GM20431 (cell line): ENCODE measurements around the gene AKAIN1.

Source experiments
- in situ Hi-C: fragments of 300-500 bp; cut with MseI, MboI; formaldehyde crosslinking; loops from one replicate; pipeline ENCODE4 v1.15.0; 2020; ENCODE audit warnings: low sequenced_read_pairs; ENCODE audit not compliant: unreplicated experiment

The AKAIN1 gene

DNA sequence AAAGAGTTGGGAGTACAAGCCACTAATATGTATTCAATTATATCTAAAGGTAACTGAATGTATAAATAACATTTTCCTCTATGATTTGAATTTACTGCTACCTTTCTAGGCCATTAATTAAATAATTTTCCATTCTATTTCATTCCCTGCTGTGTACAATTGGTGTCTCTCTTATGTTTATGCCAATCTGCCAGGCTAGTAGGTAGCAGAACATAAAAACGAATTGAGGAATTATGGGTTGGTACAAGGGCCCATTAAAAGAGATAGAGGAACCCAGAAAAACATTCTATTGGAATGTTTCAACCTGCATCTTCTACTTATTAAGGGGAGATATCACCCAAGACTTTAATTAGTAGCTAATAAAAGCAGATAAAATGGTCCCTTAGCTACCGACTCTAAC, 32.2 kb downstream of the AKAIN1 start:
- in situ Hi-C loops = no loop called here

DNA sequence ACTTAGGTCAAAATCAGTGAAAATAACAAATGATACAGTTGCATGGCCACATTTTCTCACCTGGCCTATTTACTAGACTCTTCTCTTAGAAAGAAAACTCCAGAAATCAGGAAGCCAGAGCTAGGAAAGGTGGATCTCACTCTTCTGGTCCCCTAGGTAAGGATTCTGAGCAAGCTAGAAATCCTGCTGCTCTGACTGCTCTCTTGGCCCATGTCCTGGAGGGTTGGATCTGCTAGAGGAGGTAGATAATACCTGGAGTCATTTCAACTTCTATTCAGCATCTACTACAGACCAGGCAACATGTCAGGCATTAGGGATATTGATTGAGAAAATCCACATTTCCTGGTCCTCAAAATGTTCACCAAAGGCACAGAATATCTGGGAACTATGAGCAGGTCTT, 34.9 kb downstream of the AKAIN1 start:
- in situ Hi-C loops = no loop called here

DNA sequence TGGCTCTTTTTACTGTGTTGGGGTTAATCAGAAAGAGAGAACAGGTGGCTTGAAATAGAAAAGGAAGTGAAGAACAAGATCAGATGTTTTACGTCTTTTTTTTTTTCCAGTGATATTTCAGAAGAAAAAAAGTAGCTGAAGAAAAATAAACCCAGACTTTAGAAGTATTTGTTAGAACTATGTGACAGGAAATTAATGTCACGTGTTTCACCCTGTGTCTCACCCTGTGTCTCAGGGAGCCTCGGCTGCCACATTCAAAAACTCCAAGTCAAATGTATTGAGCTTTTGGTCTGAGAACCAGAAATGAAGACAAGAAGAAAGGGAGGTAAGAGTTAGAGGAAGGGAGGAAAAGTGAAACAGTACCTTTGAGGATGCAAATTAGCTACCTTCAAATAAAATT, 38.0 kb downstream of the AKAIN1 start:
- in situ Hi-C loops = no loop called here

DNA sequence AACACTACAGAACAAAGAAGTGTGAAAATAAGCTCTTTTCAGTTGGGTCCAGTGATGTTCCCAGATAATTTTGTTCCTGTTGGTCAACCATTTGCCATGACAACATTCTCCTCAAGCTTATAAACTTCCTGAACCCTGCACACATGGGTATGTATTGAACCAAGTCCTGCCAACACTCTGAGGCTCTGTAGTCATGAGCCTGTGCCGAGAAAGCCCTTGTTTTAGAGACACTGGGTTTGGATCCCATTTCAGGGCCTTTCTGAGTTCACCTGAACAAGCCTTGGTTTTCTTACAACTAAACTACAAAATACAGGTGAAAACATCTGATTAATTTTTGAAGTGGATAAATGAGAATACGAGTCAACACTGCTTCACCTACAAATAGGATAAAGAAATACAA, 38.5 kb downstream of the AKAIN1 start:
- in situ Hi-C loops = no loop called here

DNA sequence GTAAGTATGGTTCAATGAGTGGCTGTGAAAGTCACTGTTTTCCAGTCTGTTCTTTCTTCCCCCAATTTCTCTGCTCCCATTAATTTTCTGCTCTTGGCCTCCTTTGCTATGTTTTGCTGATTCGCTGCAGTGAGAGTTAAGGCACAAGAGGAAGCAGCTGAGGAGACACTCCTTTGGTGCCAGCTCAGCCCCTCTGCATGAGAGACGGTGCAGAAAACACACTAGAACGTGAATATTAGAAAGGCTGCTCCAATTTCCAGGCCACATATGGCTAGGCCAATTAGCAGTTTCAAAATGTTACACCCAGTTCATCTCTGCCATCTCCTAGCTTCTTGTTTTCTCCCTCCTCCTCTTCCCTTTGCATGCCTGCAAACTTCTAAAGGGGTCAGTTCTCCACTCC, 38.9 kb downstream of the AKAIN1 start:
- in situ Hi-C loops = no loop called here

DNA sequence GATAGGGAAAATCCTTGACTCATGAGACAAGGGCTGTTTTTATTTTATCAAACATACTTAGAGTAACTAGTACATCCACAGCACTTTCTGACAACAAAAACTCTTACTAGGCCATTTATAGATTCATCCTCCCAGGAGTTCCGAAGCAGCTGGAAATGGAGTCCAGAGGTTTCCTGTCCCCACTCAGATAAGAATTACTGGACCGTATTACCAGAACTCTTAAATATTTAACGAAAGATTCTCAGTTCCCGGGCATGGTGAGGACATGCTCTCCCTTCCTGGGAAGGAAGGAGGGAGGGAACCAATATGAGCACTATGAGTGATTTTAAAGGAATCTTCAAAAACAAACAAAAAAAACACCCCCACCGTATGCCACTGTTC, 41.2 kb downstream of the AKAIN1 start:
- in situ Hi-C loops = no loop called here

DNA sequence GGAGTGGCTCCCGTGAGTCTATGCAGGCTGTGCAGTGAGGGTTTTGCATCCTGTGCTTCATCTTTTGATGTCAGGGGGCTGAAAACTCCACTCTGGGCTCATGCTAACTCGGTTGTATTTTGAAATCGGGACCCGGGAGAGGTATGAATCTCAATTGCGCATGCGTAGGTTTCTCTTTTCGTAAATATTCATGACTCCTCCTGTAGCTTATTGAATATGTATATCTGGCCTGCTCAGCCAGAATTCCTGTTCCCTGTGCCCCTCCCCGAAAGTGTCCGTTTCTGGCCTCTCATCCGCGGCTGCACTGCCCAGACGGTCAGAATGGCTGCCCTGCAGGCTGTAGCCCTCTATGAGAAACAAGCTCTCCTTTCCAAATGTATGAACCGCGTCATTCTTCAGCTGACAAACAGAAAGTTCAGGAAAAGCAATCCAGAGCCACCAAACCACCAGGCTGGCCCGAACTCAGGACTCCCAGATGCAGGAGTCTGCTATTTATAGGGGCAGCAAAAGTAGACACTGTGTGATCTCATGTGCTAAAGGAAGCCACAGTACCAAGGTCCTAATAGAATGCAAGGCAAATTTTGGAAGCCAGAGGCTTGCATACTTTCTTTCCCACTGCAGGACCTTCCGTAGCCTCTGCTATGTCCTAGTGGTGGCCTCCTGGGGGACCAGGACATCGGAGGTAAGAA, 41.7 kb downstream of the AKAIN1 start:
- in situ Hi-C loops = no loop called here

DNA sequence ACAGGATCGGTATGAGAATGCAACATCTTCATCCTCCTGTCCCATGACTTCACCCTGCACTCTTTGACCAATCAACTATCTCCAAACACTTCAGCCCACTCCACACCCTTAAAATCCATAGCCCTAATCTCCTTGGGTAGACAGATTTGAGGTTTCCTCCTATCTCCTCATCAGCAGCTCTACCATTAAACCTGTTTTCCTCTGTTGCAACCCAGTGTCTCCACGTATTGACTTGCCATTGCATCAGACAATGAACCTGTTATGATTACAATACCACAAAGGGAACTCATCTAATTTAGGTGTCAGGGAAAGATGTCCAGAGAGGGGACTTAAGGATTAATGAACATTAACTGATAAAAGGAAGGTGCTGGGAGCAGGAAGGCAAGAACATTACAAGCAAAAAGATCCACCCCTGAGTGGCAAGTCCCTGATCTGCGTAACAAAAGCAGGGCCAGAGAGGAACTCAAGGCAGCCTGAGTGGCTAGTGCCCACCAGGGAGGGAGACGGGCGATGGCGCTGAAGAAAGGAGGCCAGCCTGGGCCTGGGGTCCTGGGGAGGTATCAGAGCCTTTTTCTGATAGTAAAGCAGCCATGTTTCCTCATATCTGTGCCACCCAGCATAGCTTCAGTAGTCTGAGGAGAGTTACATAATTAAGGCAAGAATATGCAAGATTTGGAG, 44.6 kb downstream of the AKAIN1 start:
- in situ Hi-C loops = no loop called here

DNA sequence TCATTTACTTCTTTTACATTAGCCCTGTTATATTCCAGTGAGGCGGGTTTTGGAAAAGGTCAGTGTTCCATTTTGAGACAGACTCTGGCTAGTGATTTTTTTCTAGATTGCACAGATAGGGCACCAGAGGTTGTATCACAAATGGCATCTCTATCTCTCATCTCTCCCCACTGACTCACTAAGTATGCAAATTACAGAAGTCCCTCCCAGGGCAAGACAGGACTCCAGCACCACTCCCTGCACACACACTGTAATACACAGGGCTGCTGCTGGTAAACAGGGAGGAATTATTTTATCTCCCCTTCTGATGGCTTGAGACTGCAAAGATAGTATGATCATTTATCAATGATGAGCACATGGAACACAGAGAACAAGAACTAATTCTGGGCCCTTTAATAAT, 46.2 kb downstream of the AKAIN1 start:
- in situ Hi-C loops = no loop called here

DNA sequence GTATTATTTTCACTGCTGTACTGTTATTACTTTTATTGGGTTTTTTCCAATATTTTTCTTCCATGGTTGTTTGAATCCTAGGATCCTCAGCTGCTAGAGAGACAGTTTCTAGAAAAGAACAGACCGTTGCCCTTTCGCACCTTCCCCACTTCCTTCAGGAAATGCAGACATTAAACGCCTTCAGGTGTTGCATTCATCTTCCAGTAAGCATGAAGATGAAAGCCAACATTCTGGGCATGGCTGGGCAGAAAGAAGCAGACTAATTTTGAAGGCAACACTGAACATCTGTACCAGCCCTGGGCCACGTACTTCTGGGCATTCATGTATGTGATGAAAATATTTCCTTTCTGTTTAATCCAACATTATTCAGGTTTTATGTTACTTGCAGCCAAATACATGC, 51.0 kb downstream of the AKAIN1 start:
- in situ Hi-C loops = no loop called here

DNA sequence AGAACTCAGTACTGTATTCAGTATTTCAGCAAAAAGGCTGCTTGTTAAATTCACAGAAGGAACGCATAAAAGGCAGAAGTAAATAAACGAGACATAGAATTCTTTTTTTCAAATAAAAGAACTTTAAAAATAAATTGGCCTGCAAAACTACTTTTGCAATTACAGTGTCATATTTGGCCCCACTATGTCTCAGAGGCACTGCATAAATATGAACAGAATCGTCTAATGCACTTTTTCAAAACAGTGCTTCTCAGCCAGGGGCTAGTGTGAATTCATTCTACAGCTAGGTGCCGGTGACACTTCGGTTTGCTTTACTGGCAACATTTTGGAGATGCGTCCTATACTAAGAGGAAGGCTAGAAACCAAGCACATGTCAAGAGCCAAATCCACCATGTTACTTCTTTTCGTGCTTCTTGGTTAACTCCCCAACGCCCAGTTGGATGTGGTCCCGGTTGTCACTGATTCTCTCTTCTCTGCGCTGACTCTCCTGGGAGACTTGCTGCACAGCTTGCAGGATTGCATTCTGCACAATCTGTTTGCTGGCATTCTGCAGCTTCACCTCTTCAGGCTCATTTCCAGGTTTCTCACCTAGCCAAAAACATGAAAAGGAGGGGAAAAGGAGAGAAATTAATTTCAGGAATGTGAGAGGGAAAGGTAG, 51.8 kb downstream of the AKAIN1 start:
- in situ Hi-C loops = no loop called here

DNA sequence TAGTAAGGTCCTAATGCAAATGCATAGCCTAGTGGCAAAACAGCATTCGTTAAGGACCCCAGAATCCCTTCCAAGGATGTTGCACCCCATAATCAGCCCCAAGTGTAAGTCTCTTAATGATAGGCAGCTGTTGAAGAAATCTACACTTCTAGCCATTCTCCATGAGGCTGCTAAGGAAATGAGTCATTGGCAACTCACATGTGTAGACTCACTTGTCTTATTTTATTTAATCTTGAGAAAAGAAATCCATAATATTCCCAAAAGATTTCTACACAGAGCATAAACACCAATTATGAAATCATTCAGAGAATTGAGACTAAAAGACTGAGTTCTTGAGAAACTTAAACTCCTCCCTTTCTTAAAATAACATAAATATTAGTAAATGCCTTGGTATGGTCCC, 52.4 kb downstream of the AKAIN1 start:
- in situ Hi-C loops = no loop called here

DNA sequence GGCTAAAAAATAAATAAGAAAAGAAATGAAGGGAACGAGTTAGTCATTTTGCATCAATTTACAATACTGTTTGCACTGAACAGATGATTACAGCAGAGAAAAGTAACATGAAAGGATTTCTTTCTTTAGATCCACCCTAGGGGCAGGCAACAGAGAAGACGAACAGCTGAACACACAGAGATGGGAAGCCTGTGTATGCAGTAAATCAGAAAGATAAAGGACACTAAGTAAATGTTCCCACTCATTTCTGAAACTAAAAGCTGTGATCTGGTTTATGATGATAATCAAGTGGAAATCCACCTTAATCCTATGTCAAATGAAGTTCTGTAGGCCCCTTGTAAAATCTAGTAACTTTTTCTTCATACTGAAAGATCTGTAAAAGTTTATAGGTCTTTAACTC, 54.2 kb downstream of the AKAIN1 start:
- in situ Hi-C loops = no loop called here

DNA sequence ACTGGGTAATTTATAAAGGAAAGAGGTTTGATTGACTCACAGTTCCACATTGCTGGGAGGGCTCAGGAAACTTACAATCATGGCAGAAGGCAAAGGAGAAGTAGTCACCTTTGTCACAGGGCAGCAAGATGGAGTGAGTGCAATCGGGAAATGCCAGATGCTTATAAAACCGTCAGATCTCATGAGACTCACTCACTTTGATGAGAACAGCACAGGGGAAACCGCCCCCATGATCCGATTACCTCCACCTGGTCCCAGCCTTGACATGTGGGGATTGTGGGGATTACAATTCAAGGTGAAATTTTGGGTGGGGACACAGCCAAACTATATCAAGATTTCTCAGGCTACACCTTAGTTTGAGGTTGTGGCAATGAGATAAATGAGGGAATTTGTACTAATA, 54.9 kb downstream of the AKAIN1 start:
- in situ Hi-C loops = no loop called here

DNA sequence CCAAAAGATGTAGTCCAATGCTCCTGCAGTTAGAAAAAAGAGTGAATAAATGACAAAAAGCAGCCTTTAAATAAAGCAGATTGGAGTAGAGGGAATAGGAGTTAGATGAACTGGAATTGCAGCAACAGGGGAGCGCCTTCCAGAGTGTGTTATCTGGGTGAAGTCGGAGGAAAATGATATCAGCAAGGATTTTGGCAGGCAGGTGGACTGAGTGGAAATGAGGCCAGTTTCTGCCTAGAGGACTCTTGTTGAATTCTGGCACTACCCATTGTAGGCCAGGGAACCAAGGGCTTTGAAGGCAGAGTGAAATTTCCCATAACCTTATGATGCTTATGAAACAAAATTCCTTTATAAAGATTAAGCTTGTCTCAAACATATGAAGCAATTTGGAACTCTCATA, 59.8 kb downstream of the AKAIN1 start:
- in situ Hi-C loops = no loop called here

DNA sequence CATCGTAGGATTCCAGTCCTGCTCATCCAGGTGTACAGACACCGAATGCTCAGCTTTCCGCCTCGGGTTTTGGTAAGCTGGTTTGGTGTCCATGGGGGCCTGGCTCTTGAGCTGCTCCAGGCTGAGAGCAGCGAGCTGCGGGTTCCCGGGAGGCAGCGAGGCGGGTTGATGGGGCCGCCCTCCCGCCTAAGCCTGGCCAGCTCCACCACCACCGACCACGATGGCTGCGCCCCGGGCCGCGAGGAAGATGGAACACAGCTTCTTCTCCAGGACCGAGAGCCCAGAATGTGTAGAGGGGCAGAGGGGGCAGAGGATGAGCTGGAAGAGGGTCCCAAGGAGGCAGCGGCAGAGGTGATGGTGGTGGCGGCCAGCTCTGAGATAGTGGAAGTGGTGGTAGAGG, 64.1 kb downstream of the AKAIN1 start:
- in situ Hi-C loops = no loop called here

DNA sequence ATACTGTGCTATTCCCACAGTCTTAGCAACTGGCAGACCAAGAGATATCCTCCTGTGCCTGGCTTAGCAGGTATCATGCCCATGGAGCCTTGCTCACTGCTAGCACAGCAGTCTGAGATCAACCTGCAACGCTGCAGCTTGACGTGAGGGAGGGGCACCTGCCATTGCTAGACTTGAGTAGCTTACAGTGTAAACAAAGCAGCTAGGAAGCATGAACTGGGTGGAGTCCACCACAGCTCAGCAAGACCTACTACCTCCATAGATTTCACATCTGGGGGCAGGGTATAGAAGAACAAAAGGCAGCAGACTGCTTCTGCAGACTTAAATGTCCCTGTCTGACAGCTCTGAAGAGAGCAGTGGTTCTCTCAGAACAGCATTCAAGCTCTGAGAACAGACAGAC, 74.8 kb downstream of the AKAIN1 start:
- in situ Hi-C loops = no loop called here

DNA sequence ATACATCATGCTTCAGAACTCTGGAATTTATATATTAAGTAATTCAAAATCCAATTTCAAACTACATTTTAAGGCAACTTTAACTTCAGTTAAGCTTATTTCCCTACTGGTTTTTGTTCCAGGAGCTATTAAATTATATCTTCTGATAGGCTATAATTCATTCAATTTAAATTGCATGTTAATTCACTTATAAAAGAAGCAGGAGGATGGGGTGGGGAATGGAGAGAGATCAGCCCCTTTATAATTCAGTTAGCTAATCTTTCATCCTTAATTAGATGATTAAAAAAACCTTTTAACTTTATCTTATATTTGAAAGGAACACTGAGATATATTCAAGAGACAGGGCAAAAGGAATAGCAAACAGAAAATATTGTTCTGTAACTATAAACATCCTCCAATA, 86.8 kb downstream of the AKAIN1 start:
- in situ Hi-C loops = no loop called here

DNA sequence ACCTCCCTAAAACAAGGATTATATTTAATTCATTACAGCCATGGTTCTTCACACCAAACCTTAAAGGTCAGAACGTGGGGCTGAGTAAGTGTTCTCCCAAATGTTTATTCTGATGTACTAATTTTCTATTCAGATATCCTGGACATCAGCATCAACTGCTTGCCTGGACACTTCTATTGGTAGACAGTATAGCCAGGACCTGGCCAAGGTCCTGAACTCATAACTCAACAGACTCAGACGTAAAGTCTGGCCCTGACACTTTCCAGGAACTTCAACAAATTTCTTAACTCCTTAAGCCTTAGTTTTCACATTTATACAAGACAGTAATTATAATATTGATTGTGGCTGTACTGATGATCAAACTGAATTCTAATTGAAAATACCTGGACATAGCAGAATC, 89.1 kb downstream of the AKAIN1 start:
- in situ Hi-C loops = no loop called here

DNA sequence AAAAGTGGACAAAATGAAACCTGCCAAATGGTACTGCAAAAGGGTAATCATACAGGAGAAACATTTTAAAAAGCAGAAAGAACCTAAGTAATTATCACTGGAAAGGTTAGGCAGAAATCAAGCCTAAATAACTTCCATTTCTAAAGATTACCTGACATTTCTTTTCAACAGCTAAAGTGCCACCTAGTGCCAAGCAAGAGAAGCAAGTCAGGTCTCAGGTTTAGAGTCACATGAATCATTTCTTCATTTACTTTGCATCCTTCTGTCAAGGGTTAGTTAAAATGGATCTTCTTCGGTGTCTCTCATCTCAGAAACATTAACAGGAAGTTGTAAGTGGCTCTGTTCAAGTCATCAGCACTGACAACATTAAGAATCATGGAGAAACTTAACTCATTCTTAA, 90.3 kb downstream of the AKAIN1 start:
- in situ Hi-C loops = no loop called here

DNA sequence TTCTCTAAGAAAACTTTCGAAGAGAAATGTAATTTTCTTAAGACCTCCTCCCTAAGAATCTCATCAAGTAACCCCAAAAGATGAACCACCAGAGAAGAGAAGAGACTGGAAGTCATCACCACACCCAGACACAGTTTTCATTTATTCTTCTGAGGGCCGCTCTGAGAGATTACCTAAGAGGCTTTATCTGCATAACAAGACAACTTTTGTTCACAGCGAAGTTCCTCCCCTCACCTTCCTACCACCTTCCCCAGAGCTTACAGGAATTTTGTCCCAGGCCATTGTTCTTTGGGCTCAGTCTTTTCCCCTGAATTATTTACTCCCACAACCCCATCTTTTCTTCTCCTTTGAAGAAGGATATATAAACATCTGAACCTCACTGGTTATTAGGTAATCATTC, 92.8 kb downstream of the AKAIN1 start:
- in situ Hi-C loops = no loop called here

DNA sequence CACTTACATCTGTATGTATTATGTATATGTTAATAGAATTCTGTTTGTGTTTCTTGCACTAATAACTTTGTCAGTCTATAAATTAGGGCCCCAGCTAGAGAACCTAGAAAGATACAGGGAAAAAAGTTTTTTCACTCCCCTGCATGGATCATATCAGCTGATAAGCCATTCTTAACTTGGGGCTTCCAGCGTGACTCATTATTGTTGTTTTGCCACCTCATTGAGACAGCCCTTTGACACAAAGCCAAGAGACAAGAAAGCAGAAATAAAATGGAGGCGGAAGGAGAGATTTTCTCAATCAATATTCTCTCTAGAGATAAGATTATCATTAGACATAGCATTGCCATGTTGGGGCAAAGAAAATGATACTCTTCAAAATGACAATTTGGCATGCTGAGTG, 93.4 kb downstream of the AKAIN1 start:
- in situ Hi-C loops = no loop called here
